T-helper 17 cell (primary cell): ENCODE results near the gene TRPM7. TPM values are rescaled to one million over a fixed set of nuclear protein-coding genes. Genes with fewer than 3 reads are reported as not detected.

ENCODE experiments used
- ATAC-seq: fragments of 150-1000 bp; cut with Tn5 transposase; 2 replicates; pipeline ENCODE4 v1.10.0; 2021; ENCODE audit warnings: mild to moderate bottlenecking, moderate library complexity
- DNase-seq, 3 donors: peaks; one replicate each; pipeline versions ENCODE4 v3.0.0 to v3.0.0-alpha.2; 2020 to 2021
- H3K9me3 ChIP-seq: one replicate; pipeline ENCODE4 v1.7.0; 2013; ENCODE audit warnings: low read length, mild to moderate bottlenecking; ENCODE audit not compliant: control insufficient read depth, poor library complexity, severe bottlenecking
- H3K27ac Mint-ChIP-seq: one replicate; pipeline ENCODE4 v1.8.0; 2022; ENCODE audit warnings: mild to moderate bottlenecking, moderate library complexity, mixed read lengths
- H3K27me3 Mint-ChIP-seq: one replicate; pipeline ENCODE4 v1.8.0; 2022; ENCODE audit warnings: mixed read lengths
- H3K36me3 Mint-ChIP-seq: one replicate; pipeline ENCODE4 v1.8.0; 2022; ENCODE audit warnings: low read depth, mixed read lengths
- H3K4me1 Mint-ChIP-seq: one replicate; pipeline ENCODE4 v1.8.0; 2022; ENCODE audit warnings: mild to moderate bottlenecking, mixed read lengths
- H3K4me3 Mint-ChIP-seq: one replicate; pipeline ENCODE4 v1.8.0; 2022; ENCODE audit warnings: mild to moderate bottlenecking, moderate library complexity, mixed read lengths
- total RNA-seq, 4 donors: library from RNA in 2 of 4; stranded (reverse) in 2 of 4; gene quantifications; one replicate each; pipeline ENCODE4 v1.2.3 and lab custom pipeline; 2022 to 2026

Gene TRPM7
- total RNA-seq, 2 donors from 2014 or later = 40.2 to 44.2 TPM

GRCh38 chr15:50542887-50543210 is 143.7 kb downstream of the TRPM7 start:
- H3K9me3 ChIP-seq = no peaks in the 10 kb centered on the region
- DNase-seq (no peak), ATAC-seq (no peak)
- H3K4me1 Mint-ChIP-seq = peaks cover 2% of the 10 kb centered on the region
- no peak overlapping the region for H3K4me3 Mint-ChIP-seq
- H3K36me3 Mint-ChIP-seq = no peaks in the 10 kb centered on the region
- no peak overlapping the region for H3K27ac Mint-ChIP-seq
- H3K27me3 Mint-ChIP-seq = peaks cover 30% of the 10 kb centered on the region

- Mint-ChIP-seq H3K4me1 (no peaks in the 10 kb centered on the region), H3K27ac (no peak overlapping the region), H3K4me3 (no peak overlapping the region), H3K27me3 (no peaks in the 10 kb centered on the region), H3K36me3 (no peaks in the 10 kb centered on the region)
- DNase-seq = no peak
- no peak for ATAC-seq
- H3K9me3 ChIP-seq = no peaks in the 10 kb centered on the region
Measured at GRCh38 chr15:50531766-50532165, 154.8 kb downstream of the TRPM7 start.

GRCh38 chr15:50531163-50531562 is 155.4 kb downstream of the TRPM7 start:
- Mint-ChIP-seq H3K27me3 (no peaks in the 10 kb centered on the region), H3K36me3 (peaks cover 2% of the 10 kb centered on the region), H3K27ac (no peak overlapping the region), H3K4me1 (no peaks in the 10 kb centered on the region), H3K4me3 (no peak overlapping the region)
- DNase-seq (no peak), ATAC-seq (no peak)
- no peaks in the 10 kb centered on the region for H3K9me3 ChIP-seq

- no peak for ATAC-seq
- Mint-ChIP-seq H3K4me3 (no peak overlapping the region), H3K27ac (no peak overlapping the region), H3K4me1 (no peaks in the 10 kb centered on the region), H3K27me3 (no peaks in the 10 kb centered on the region), H3K36me3 (peaks cover 2% of the 10 kb centered on the region)
- no peaks in the 10 kb centered on the region for H3K9me3 ChIP-seq
- no peak for DNase-seq
Measured at GRCh38 chr15:50523851-50524251, 162.7 kb downstream of the TRPM7 start.

- ATAC-seq (no peak), DNase-seq (no peak)
- Mint-ChIP-seq H3K36me3 (peaks cover 2% of the 10 kb centered on the region), H3K4me1 (no peaks in the 10 kb centered on the region), H3K27me3 (no peaks in the 10 kb centered on the region), H3K27ac (no peak overlapping the region), H3K4me3 (no peak overlapping the region)
- no peaks in the 10 kb centered on the region for H3K9me3 ChIP-seq
Measured at GRCh38 chr15:50519740-50520425, 166.7 kb downstream of the TRPM7 start.

- Mint-ChIP-seq H3K27me3 (no peaks in the 10 kb centered on the region), H3K4me1 (no peaks in the 10 kb centered on the region)
Measured at GRCh38 chr15:50513001-50513400, 173.6 kb downstream of the TRPM7 start.

More at GRCh38 chr15:50513001-50513400, 173.6 kb downstream of the TRPM7 start:
- Mint-ChIP-seq H3K36me3 (peaks cover 2% of the 10 kb centered on the region), H3K27ac (no peak overlapping the region), H3K4me3 (no peak overlapping the region)
- ATAC-seq (no peak), DNase-seq (no peak)
- no peaks in the 10 kb centered on the region for H3K9me3 ChIP-seq

Other genes with a start within 250 kb of the TRPM7 start
- gene USP50, start 140.1 kb downstream of the TRPM7 start, total RNA-seq = under 1 TPM in 1 of 2 donors, not detected in 1; 0.76 TPM
- 10 to 100 TPM; 51.5 to 58.3 TPM for gene SPPL2A, start 78.9 kb upstream of the TRPM7 start, total RNA-seq
- 1 to 10 TPM; 7.6 to 9.6 TPM for gene AP4E1, start 221.9 kb upstream of the TRPM7 start, total RNA-seq